ACHN (cell line): Measurements from ENCODE around the gene GRIK2.

Experiments
- DNase-seq: peaks from one replicate; pipeline ENCODE4 v3.0.0-alpha.2; 2015
- in situ Hi-C: cut with HindIII; loops from 2 replicates; pipeline ENCODE4 v1.10.0; 2017; ENCODE audit warnings: low sequenced_read_pairs, low pct_ligation_motif_present, low pct_unique_long_range_greater_than_20kb

GRIK2 gene

GRCh38 chr6:101722991-101723579 is 329.6 kb downstream of the GRIK2 start:
- DNase-seq: no peak
- in situ Hi-C loops: no loop called here

- DNase-seq: no peak
- in situ Hi-C loops: no loop called here
Observed at GRCh38 chr6:101728388-101728787, 334.9 kb downstream of the GRIK2 start.

DNA sequence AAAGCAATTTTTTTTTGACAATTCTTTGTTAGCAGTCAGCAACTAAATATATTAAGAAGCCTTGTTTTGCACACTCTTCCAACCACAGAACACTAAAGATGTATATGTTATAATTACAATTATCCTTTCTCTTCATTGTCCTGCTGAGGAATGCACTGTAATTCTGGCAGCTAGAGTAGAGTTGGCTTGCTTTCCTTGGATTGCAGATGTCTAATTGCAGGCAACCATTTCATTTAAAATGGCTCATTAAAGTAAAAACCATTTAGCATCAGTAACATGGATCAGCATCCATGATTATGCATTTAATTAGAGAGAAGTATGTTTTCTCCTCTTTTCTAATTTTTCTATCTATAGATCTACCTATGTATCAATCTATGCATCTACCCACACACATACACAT is 335.4 kb downstream of the GRIK2 start:
- in situ Hi-C loops: no loop called here
- DNase-seq: no peak

GRCh38 chr6:101730954-101731353 is 337.4 kb downstream of the GRIK2 start:
- DNase-seq: no peak
- in situ Hi-C loops: no loop called here

GRCh38 chr6:101733899-101734298 is 340.4 kb downstream of the GRIK2 start:
- no peak for DNase-seq
- in situ Hi-C loops: no loop called here

DNA sequence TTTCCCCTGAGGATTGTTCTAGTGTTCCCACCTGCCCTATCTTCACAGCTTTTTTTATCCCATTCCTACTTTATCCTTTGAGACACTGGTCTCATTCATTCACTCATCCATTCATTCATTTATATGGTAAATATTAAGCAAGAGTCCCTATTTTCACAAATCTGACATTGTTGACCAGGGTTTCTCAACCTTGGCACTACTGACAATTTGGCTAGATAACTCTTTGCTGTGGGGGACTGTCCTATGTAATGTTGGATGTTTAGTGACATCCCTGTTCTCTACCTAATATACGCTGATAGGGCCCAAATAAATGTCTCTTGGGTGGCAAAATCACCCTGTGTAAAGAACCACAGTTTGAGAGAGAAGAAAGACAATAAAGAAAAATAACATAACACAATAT is 345.0 kb downstream of the GRIK2 start:
- no peak for DNase-seq
- in situ Hi-C loops: no loop called here

- in situ Hi-C loops: no loop called here
- no peak for DNase-seq
Observed at GRCh38 chr6:101740631-101741030, 347.1 kb downstream of the GRIK2 start.

DNA sequence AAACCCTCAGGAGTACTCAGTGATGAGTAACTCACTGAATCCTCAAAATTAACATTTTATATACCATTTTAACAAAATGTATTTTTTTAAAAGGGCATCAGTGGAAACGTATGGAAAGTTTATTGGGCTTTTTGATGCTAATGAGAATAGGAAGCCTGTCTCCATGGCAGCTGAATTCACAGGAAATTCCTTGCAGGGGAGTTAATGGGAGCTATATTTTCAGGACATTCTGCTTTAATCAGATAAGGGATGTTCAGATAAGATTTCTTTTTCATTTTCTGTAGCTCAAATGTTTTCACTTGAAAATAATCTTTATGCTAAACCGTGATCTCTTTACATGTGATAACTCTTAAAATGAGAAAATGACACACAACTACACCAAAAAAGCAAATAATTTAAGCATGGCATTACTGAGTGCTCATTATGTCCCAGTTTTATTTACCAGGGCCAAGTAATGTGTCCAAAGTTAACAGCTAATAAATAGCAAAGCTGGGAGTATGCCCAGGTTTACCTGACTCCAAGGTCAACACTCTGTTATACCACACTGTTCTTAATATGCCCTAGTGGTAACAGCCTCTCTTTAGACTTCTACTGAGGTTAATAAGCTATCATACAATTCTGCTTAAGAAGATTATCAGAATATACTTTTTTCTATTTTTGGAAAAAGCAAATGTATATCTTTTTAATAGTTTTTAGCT is 348.1 kb downstream of the GRIK2 start:
- in situ Hi-C loops: no loop called here
- DNase-seq: no peak

DNA sequence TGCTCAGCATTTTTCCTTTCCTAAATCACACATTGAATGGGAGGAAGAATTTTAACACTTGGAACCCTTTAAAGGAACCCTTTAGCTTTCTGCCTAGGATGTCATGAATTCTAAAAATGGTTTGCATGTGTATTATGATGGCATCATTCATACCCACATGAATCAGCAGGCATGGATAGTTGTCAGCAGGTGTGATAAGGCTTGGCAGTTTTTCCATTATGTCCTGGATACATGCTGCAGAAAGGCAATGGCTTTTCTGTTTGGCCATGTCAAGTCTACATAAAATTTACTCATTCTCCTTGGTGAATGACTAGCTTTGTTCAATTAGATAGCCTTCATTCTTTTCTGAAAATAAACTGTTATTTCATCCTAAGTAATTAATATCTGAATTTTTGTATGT is 353.7 kb downstream of the GRIK2 start:
- in situ Hi-C loops: no loop called here
- DNase-seq: no peak

DNA sequence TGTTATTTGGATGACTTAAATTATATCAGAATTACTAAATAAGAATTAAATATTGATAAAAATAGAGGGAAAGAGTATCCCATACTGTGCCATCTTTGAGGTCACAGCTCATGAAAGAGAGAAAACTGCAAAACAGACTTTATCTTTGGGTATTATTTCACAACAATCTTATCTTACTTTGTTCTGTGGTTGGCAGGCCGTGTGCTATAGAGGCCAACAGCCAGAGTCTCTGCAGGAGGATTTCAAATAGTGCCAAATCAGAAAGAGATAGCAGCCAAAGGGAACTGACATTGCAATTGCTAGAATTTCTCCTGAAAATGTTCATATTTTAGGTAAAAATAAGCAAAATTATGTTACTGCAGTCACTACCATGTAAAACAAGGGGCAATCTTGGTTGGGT is 354.2 kb downstream of the GRIK2 start:
- in situ Hi-C loops: no loop called here
- DNase-seq: no peak

- no peak for DNase-seq
- in situ Hi-C loops: no loop called here
Observed at GRCh38 chr6:101755931-101756330, 362.4 kb downstream of the GRIK2 start.

- in situ Hi-C loops: no loop called here
Observed at GRCh38 chr6:101758368-101758767, 364.9 kb downstream of the GRIK2 start.

GRCh38 chr6:101760843-101761621 is 367.5 kb downstream of the GRIK2 start:
- in situ Hi-C loops: no loop called here
- DNase-seq: no peak

More at GRCh38 chr6:101758368-101758767, 364.9 kb downstream of the GRIK2 start:
- no peak for DNase-seq

DNA sequence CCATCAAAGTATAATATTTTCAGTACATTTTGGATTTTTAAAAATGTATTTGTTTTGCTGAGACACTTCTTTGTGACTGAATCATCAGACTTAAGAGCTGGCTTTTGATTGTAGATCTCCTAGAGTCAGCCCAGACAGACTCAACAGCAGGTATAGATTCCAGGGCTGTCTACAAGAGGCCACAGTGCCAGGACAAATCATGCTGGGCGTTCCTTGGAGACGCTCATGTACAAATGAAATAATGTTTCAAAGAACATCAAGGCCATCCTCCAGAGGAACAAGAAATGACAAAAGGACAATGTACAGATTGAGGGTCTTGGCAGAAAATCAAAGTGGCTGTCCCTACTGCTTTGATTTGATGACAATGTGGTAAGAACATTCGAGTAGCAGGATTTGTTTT is 369.3 kb downstream of the GRIK2 start:
- in situ Hi-C loops: no loop called here
- DNase-seq: no peak

- no peak for DNase-seq
- in situ Hi-C loops: no loop called here
Observed at GRCh38 chr6:101765281-101765680, 371.8 kb downstream of the GRIK2 start.

GRCh38 chr6:101770116-101770515 is 376.6 kb downstream of the GRIK2 start:
- in situ Hi-C loops: no loop called here
- DNase-seq: no peak

DNA sequence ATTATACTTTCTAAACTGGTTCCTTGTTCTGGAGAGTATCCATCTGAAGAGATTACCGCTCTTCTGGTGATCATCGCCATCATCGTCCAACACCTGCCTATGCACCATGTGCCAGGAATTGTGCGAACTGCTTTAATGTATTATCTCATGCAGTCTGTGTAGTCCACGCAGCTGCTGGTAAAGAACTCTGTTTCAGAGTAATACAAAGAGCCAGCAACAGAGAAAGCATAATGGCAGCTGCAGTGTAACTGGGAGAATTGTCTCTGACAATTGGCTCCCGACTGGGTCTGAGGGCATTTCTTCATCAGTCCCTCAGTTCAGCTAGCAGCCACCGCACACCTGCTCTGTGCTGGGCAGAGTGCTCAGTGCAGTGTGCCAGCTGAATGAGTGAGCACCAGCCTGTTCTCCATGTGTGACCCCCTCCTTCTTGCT is 383.4 kb downstream of the GRIK2 start:
- in situ Hi-C loops: no loop called here
- DNase-seq: no peak

DNA sequence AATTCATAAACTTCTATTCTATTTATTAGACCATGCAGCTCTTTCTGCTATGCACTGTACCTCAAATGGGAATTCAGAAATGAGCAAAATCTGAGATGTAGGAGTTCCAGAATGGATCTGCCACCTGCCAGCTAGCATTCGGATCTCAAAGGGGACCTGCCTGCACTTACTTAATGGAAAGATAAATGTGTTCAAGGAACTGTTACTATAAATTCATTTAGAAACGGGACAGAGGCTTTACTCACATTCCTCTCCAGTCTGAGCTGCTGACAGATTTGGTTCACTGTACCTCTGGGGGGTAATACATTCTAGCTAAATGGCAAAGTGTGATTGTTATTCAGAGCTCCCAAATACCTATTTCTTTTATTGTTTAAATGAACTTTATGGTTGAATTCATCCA is 384.1 kb downstream of the GRIK2 start:
- no peak for DNase-seq
- in situ Hi-C loops: no loop called here

- DNase-seq: no peak
- in situ Hi-C loops: no loop called here
Observed at GRCh38 chr6:101779051-101779844, 385.7 kb downstream of the GRIK2 start.
